ENCODE data around the gene ARCN1. TPM values are rescaled to one million over a fixed set of nuclear protein-coding genes. Genes with fewer than 3 reads are reported as not detected.

Gene ARCN1
- total and polyA plus RNA-seq, 2 donors (not counting 3 experiments of a cell fraction or from before 2014, with no cell fraction given): 172 to 180 TPM

DNA sequence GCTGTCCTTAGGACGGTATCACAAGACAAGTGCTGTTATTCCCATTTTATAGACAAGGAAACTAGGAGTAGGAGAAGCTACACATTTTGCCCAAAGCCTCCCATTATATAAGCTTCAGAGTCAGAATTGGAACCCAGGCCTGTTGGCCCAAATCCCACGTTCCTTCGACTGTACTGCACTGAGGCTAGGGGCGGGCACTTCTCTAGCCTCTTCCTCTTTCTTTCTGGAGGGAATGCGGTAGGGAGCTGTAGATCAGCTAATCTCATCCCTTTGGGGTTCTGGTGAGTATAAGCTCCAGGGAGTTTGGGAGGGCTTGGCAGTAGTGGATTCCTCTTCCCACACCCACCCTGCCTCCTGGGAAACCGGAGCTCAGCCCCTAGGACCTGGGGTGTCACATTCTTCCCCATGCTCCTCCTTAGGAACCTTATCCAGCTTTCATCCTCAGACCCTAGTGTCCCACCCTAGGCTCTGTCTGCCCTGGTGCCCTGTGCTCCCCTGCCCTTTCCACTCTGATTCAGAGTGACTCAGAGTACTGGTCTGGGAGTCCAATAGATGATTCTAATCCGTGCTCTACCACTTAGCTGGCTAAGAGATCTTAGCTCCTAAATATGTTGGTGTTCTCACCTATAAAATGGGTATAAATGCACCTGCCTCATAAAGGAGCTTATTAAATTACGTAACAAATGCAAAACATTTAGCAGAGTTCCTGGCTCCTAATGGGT, 64.5 kb downstream of the ARCN1 start:
- FAIRE-seq (no peak), DNase-seq (ENCODE audit: low read depth, low spot score) (no peak)
- no peaks in the 10 kb centered on the region for H3K9me3 ChIP-seq (replicated peaks; ENCODE audit: control insufficient read depth, insufficient read depth, low read length)
- no peaks in the 10 kb centered on the region for H3K27me3 ChIP-seq (ENCODE audit: control insufficient read depth in 2 of 2, insufficient read depth in 2 of 2, low read length in 2 of 2)
- H3K36me3 ChIP-seq (ENCODE audit: control insufficient read depth in 2 of 2, extremely low read depth in 1 of 2, insufficient read depth in 2 of 2, low read length in 2 of 2): peaks cover 46 to 67% of the 10 kb centered on the region in 2 experiments
- POLR2A ChIA-PET: interaction anchor here (0.6 to 2.3 kb wide), 2 partner anchors 16 to 38 kb away, joined by 10 to 11 read pairs; no protein-coding TSS in a partner anchor
- H4K20me1 ChIP-seq (replicated peaks; ENCODE audit: control insufficient read depth, extremely low read depth, insufficient read depth, low read length): no peaks in the 10 kb centered on the region
- H2AFZ ChIP-seq (ENCODE audit: low read depth, low read length): no peak overlapping the region
- H3K4me1 ChIP-seq (ENCODE audit: control insufficient read depth, extremely low read depth, insufficient read depth, low read length): no peaks in the 10 kb centered on the region
- CTCF ChIA-PET: interaction anchor here (0.6 to 4.2 kb wide), 11 partner anchors 10 to 277 kb away, joined by 3 to 23 read pairs (median 5); partner anchors contain the start of gene PHLDB1
- TF ChIP-seq MYC (IDR thresholded peaks at IDR 0.05; ENCODE audit: low read depth, low read length): no peak
- no peak for TF ChIP-seq FOS (IDR thresholded peaks at IDR 0.05; ENCODE audit: borderline replicate concordance, insufficient read depth, low read length)
- TF ChIP-seq POLR2AphosphoS5 (IDR thresholded peaks at IDR 0.05; ENCODE audit: insufficient read depth, low read depth, low read length): no peak
- TF ChIP-seq, protein P1, sequence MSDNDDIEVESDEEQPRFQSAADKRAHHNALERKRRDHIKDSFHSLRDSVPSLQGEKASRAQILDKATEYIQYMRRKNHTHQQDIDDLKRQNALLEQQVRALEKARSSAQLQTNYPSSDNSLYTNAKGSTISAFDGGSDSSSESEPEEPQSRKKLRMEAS (IDR thresholded peaks at IDR 0.05; ENCODE audit: insufficient read depth, insufficient read length): no peak
- TF ChIP-seq JUN (IDR thresholded peaks at IDR 0.05; ENCODE audit: borderline replicate concordance, insufficient read depth, insufficient read length, low read depth): no peak
- no peak for TF ChIP-seq POLR2A (IDR thresholded peaks at IDR 0.05; ENCODE audit: low read depth, low read length)
- TF ChIP-seq EZH2 (IDR thresholded peaks at IDR 0.05; ENCODE audit: borderline replicate concordance, low read depth, low read length, severe bottlenecking): no peak
- TF ChIP-seq GATA2 (IDR thresholded peaks at IDR 0.05; ENCODE audit: insufficient read depth, insufficient read length, low read depth, low read length): no peak
- TF ChIP-seq, protein P2, sequence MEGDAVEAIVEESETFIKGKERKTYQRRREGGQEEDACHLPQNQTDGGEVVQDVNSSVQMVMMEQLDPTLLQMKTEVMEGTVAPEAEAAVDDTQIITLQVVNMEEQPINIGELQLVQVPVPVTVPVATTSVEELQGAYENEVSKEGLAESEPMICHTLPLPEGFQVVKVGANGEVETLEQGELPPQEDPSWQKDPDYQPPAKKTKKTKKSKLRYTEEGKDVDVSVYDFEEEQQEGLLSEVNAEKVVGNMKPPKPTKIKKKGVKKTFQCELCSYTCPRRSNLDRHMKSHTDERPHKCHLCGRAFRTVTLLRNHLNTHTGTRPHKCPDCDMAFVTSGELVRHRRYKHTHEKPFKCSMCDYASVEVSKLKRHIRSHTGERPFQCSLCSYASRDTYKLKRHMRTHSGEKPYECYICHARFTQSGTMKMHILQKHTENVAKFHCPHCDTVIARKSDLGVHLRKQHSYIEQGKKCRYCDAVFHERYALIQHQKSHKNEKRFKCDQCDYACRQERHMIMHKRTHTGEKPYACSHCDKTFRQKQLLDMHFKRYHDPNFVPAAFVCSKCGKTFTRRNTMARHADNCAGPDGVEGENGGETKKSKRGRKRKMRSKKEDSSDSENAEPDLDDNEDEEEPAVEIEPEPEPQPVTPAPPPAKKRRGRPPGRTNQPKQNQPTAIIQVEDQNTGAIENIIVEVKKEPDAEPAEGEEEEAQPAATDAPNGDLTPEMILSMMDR (IDR thresholded peaks at IDR 0.05; ENCODE audit: extremely low read depth in 1 of 2, insufficient read depth in 1 of 2, low read depth in 1 of 2, low read length in 2 of 2): no peak
- intact Hi-C loops (cut with micrococcal nuclease): no loop called here
- no peak overlapping the region for H3K9ac ChIP-seq (replicated peaks; ENCODE audit: extremely low read depth, insufficient read depth, low read length)
- dilution Hi-C loops (cut with MboI; ENCODE audit: extremely low pct_ligation_motif_present, low sequenced_read_pairs): no loop called here
- no peaks in the 10 kb centered on the region for H3K9me1 ChIP-seq (replicated peaks; ENCODE audit: control insufficient read depth, extremely low read depth, insufficient read depth, low read length)
- H3K79me2 ChIP-seq (ENCODE audit: control insufficient read depth, insufficient read depth, low read length): peaks cover 9% of the 10 kb centered on the region
- BruUV-seq (replicated peaks): no TSS peak
- H3K4me2 ChIP-seq (ENCODE audit: insufficient read depth, low read length): no peak overlapping the region
- H3K4me3 ChIP-seq (replicated peaks in 1 of 3; ENCODE audit: insufficient read depth in 1 of 3, low read depth in 1 of 3, low read length in 3 of 3): no peak overlapping the region
- H3K27ac ChIP-seq (ENCODE audit: insufficient read depth, low read depth, low read length): no peak overlapping the region

All from endothelial cell of umbilical vein (primary cell).